GM19239 (cell line): ENCODE results near the gene LAPTM4A.
A peak's percentile ranks its signal among the peaks of the same experiment; 100 is the strongest.

Source experiments
- DNase-seq: peaks from one replicate; pipeline ENCODE4 v3.0.0; 2011; ENCODE audit warnings: low spot score; ENCODE audit not compliant: insufficient read length
- FAIRE-seq: peaks from 2 replicates; lab custom pipeline; 2011; peaks lifted over from hg19 to GRCh38; lab: Jason Lieb, UNC

The LAPTM4A gene

GRCh38 chr2:19989667-19990415, 61.6 kb downstream of the LAPTM4A start, which contains the start of gene WDR35:
Gene WDR35, minus strand, starts transcription at chr2:19990105. Its CDS starts 90 bp downstream, at chr2:19990015.
- DNase-seq (peak; percentile 83), FAIRE-seq (peak; percentile 93)

- FAIRE-seq: peak; percentile 33
- DNase-seq: no peak
These were observed 62.1 kb downstream of the LAPTM4A start for GRCh38 chr2:19989342-19989666.

- DNase-seq (no peak), FAIRE-seq (no peak)
These were observed 62.8 kb downstream of the LAPTM4A start for GRCh38 chr2:19988600-19988999.

DNA sequence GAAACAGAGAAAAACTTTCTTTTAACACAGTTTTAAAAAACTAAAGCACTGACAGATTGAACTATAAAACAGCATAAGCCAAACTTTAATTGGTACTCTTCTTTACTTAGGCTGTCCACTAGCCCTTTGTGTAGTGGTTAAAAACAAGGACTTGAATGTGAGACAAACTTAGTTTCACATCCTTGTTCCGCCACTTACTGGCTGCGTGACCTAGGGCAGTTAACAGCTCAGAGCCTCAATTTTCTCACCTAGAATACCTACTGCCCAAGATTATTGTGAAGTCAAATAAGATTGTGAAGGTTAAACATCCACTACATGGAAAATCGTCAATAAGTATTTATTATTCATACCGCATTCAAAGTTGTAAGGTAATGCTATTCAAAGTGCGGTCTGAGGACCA, 63.5 kb downstream of the LAPTM4A start:
- DNase-seq: peak; percentile 22
- peak; percentile 93 for FAIRE-seq
